RCC 7860 (cell line): ENCODE measurements around the gene DMRTA2.

Experiments used
- DNase-seq: peaks from one replicate; pipeline ENCODE4 v3.0.0-alpha.2; 2015; ENCODE audit warnings: low spot score
- FAIRE-seq: peaks from 2 replicates; lab custom pipeline; 2012; peaks lifted over from hg19 to GRCh38; lab: Jason Lieb, UNC

DMRTA2 gene

DNA sequence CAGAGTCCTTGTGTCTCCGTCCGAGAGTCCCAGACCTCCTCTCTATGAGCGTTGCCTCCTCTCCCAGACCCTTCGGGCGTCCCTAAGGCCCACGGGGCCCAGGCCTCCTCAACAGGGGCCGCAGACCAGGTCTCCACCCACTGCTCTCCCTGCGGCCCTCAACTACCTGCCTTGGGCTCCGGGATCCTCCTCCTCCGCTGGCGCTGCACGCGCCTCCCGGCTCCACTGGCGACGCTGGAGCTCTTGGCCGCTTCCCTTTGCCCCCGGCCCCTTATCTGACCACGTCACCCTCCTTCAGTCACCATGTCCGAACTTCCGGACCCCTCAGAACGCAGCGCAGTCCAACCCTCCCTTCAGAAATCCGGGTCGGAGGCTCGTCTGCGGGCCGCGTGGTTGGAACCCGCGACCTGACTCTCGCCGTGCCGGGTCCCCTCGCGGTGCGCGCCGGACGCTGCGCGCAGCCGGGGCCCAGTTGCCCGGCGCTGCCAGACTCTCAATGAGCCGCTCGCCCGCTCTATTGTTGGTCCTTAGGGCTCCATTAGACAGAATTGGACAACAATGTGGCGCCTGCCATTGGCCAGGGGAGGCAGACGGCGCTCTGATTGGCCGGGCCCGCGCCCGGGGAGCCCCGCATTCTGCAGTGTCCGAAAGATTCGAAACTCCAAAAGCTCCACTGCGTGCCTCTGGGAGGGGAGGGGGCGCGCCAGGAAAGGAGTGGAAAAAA is at the start of gene DMRTA2:
DMRTA2 (minus strand) TSS at position 498 of the 724 bp plus-strand sequence. CDS start 1,907 bp downstream, outside the sequence.
- DNase-seq (no peak), FAIRE-seq (no peak)

DNA sequence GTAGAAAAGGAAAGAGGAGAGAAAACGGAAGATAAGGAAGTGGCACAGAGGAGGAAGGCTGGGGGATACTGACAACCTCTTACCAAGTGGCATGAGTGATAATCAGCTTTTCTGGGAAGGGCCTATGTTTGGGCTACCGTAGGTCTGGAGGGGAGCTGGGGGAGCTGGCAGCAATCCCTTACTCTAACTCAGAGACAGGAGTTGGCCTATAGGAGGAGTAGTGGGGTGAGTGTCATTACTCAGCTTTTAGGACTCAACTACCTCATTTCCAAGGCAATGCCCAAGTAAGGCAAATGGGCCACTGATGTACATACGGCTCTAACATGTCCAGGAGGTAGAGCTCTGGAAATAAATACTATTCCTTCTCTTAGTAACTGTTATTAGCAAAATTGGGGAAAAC is 48.7 kb upstream of the DMRTA2 start:
- DNase-seq (no peak), FAIRE-seq (no peak)

DNA sequence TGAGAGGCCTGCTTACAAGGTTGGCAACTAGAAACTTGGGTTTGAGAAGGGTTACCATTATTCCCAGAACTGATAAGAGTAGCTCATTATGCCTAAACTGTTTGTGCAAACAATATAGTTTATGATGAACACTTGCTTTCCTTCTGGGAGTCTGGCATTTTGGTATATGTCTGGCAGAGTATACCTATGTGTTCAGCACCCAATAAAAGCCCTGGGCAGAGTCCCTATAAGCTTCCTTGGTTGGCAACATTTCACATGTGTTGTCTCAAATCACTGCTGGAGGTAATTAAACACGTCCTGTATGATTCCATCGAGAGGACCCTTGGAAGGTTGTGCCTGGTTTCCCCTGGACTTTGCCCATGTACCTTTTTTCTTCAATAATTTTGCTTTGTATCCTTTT is 39.7 kb upstream of the DMRTA2 start:
- FAIRE-seq (no peak), DNase-seq (no peak)

DNA sequence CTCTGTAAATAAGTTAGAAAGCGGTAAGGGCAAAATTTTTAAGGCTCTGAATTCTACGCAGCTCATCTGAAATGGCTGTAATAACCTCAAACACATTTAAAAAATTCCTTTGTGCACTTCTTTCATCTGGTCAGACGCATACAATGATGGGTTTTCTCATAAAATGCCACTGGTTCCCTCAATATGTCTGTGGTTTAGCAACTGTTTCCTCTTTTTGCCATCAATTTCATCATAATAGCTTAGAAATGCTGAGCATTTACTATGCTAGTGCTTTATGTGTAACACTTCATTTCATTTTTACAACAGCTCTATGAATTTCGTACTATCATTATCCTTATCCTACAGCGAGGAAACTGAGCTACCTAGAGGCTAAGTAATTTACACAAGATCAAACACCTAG is 35.3 kb upstream of the DMRTA2 start:
- FAIRE-seq: no peak
- DNase-seq: no peak

DNA sequence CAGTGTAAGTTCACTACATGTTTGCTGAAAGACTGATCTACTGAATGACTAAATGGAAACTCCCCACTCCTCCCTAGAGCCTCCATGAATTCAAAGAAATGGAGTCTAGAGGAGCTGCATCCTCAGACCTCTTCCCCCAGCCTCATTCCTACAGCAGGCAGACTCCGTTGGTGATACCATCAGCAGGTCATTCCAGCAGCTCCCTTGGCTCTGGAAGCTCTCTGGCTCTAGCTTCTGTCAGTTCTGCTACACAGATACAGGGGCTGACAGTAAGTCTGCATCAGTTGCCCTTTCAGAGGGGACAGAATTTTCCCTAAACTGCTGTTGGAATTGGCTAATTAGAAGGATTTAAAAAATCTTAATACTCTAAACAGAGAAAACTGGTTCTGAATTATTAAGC is 31.7 kb upstream of the DMRTA2 start:
- FAIRE-seq (no peak), DNase-seq (no peak)

DNA sequence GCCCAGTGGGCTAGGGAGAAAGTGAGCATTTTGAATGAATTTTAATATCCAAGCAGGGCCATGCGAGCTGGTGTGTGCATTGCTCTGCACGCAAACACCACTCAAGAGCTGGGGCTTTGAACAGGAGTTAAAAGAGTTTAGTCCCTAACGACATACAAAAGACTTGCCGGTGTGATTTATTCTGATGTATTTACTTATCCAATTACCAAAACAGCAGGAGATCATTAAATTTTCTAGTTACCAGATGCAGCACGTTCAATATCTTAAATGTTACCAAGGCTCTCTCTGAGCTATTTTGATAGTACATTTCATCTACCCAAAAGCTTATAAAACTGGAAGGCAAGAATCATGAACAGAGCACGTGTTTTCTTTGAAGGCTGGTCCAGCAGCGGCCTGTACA is 30.0 kb upstream of the DMRTA2 start:
- DNase-seq (no peak), FAIRE-seq (no peak)

DNA sequence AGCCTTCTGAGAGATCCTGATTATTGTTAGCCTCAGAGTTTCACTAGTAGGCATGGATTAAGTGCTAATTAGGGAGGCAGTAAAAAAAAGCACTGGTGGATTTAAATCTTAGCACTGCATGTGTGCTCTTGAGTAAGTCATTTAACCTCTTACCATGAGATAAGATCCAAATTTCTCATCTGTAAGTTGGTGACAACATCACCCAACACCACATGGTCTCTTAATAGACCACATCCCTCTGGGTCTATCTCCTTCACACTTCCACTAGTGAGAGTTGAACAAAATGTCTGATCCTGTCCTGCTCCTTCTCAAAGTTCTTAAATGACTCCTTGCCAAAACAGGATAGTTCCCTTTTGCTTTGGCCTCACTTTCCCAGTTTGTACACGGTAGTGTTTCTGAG is 29.5 kb upstream of the DMRTA2 start:
- DNase-seq (no peak), FAIRE-seq (no peak)

DNA sequence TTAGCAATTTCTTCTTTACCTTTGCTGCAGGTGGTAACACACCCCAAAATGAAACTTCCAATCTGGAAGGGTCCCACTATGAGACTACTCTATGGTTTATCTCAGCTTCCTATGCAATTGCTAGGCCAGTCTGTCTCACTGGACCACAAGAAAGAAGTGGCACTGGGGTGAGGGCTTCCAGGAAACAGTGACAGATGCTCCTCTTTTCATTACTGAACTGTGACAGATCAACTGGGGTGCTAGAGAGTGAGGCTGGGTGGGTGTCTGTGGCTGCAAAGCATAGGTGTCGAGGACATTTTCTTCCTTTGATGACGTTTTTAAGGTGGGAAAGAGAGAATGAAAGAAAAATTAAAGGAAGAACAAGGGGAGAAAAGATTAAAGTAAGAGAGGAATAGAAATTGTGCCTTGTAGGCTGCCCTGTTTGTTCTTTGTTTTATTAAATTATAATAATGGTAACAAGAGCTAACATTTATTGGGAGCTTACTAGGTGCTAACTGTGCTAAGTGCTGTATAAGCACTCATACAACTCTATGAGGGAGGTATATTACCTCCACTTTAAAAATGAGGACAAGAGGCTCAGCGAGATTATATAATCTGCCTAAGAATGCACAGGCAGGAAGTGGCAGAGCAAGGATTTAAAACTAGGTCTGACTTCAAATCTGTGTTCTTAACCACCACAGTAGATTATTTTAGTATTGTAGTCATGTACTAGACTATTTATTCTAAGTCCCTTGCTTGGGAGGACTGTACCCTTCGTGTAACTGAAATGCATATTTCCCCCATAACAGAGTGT is 27.8 kb upstream of the DMRTA2 start:
- FAIRE-seq: no peak
- no peak for DNase-seq

DNA sequence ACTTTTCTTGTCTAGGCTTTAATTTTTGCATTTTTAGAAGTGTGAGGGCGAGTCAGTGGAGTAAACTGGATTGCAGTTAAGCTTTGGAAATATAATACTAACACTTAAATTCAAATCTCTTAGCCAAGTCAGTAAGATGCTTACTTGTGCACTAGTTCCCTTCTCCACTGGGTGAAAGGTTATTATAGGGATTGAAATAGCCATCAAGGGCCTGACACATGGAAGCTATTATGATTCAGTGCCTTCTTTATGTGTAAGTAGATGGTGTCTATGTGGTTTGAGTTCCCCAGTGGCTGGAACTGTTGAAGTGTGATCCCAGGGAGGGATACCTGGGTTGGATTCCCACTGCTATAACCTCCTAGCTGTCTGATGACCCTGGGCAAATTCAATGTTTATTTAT is 24.7 kb upstream of the DMRTA2 start:
- FAIRE-seq (no peak), DNase-seq (no peak)

DNA sequence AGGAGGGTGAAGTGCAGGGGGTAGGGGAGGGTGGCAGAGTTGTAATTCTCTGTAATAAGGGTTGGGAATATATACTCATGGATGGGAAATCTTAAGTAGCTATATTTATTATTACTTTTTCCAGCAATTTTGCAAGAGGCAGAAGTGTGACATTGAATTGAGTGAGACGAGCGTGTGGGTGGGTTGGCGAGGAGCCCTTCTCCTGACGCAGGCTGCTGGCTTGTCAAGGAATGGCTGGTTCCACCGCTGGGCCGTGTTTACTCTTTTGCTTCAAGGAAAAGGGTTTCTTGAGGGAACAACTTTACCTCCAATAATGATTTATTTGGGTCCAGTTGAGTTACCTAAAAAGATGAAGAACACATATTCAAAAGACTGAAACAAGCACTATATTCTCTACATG is 17.9 kb upstream of the DMRTA2 start:
- FAIRE-seq (no peak), DNase-seq (no peak)

DNA sequence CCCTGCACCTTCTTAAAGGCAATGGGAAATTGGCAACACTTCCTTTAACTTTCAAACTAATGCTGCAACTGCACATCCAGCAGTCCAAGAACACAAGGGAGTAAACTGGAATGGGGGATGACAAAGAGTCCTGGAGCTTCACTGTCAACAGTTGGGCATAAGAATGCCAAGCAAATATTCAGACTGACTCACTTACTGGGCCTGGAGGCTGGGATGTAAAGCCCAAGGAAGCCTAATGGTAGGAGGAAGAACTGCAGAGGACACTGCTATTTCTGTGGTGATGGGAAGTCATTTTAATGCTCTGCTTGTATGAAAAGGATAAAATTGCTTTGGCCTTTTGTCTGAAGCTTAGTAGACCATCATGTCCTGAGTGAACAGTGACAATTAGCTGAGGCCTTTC is 15.7 kb upstream of the DMRTA2 start:
- DNase-seq: no peak
- no peak for FAIRE-seq

DNA sequence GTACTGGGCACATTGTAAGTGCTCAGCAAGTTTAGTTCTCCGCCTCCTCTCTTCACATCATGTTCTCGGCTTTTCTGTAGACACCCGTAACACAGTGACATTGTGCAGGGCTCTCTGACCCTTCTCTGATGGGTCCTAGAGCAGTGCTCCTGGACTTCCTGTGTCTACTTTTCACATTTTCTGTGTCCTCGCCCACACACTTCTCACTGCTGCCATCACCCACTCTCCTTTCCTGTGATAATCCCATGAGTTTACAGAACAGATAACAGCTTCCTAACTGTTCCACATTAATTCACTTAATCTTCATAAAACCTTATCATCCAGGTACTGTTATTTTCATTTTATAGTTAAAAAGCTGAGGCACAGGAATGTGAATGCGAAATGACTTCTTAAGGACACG is 13.2 kb upstream of the DMRTA2 start:
- no peak for FAIRE-seq
- DNase-seq: no peak

DNA sequence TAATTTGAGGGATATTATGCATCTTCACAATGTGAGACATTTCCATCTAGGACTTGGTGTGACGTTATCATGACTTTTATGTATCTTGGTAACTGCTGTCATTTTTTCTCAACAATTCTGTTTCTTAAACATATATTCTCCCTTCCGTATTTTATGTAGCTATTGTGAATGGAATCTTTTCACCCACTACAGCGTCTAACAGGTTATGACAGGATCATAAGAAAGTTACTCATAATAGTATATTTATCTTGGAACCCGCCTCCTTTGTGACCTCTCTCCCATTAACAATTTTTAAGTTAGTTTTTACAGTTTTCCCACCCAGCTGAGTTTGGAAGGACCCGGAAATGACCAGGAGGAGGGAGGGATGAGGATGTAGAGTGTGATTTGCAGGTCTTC is 6.8 kb upstream of the DMRTA2 start:
- DNase-seq (no peak), FAIRE-seq (no peak)

DNA sequence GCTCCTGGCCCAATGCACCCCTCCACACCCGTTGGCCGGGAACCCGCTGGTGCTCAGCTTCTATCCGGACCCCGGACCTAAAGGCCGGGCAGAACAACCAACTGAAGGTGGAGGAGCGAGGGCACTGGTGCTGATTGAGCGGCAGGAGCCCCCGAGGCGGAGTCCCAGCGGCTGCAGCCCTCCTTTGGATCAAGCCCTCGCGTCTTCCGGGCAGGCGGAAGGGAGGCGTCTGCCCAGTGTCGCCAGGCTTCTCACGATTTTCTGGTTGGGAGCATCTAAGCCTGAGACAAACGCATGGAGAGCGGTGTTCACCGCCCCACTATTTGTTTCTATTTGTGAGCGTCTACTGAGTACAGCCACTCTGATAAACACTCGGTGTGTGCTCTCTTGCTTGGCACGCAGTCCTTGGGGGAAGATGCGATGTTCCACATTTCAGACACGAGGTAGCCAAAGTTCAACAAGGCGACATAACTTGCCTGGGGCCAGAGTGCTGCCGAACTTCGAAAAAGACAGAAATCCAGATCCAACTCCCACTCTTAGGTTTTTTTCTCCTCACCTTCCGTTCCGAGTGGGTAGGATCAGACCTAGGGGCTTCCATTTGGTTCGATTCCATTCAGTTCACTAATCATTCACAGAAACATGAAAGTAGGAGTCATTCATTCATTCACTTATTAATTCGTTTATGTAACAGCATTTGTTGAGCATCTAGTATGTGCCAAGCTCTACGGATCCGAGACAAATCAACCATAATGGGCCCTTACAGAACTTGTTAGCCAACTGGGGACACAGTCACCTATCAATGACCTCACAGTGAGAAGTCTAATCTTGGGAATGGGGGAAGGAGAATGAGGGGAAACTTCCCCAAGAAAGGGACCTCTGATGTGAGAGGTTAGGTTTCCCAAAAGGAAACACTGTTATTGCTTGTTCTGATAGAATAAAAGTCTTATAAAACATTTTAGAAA is 4.9 kb upstream of the DMRTA2 start:
- FAIRE-seq (no peak), DNase-seq (no peak)

DNA sequence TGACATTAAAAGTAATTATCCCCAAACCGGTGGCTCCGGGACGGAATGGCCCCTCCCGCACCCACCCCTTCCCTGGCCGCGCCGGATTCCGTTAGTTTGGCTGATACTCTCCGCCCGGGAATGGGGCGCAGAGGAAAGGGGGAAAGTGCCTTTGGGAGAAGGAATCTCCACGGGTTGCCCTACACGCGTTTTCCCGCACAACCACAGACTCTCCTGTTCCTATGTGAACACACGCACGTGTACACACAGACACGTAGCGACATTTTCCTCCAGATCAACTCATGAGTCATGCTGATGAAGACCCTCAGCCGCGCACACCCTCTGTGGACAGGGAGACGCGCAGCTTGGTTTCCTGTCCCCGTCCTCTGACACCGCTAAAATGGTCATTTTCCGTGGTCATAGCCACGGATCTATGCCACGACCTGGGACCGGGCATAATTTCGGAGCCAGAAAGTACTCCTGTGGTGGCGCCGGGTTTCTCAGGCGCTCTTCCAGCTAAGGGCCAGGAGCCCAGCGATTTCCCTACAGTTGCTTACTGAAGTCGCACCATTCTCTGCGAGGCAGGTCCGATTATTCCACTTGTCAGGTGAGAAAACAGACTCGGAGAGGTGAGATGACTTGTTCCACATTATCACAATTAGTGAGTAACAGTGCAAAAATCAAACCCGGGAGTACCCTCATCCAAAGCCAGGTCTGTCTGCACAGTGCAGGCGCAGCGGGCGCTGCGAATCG is 4.0 kb upstream of the DMRTA2 start:
- FAIRE-seq (no peak), DNase-seq (no peak)

DNA sequence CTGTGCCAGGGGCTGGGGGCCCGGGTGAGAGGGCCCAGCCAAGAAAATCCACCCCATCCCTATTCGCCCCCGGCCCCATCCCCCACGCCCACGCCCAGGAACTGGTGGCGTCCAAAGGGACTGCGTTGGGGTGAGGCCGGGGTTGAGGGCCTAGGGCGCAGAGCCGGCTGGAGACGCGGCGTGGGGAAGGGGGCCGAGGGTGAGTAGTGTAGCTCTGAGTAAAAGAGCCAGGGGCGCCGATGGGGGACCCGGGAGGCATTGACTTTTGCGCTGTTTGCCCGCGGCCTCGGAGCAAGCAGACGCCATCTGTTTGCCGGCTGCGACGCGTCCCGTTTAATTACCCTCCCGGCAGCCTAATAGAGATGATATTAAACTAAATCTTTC is 3.5 kb upstream of the DMRTA2 start:
- FAIRE-seq: no peak
- DNase-seq: no peak

DNA sequence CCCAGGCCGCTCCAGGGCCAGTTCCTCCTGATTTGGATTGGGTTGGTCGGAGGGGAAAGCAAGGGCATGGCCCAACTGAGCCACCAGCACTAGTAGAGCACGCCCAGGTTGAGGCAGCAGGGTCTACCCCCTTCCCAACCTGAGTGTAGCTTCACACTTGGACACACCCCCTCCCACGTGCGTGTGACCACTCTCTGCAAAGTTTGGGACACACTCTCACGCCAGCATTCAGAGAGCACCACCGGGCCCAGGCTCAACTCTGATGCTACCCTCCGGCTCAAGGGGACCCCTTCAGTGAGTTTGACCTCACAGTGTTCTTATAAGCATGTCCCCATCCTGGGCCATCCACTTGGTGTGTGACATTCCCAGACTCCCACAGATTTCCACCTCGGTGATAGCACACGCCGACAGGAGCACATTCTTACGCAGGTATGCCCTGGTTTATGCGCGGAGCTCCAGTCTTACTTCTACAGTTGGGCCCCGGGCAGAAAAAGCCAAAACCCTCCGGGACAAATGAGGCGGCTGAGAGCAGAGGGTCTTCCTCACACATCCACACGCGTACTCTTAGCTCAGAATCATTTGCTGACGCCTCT is 3.0 kb upstream of the DMRTA2 start:
- no peak for FAIRE-seq
- DNase-seq: no peak

DNA sequence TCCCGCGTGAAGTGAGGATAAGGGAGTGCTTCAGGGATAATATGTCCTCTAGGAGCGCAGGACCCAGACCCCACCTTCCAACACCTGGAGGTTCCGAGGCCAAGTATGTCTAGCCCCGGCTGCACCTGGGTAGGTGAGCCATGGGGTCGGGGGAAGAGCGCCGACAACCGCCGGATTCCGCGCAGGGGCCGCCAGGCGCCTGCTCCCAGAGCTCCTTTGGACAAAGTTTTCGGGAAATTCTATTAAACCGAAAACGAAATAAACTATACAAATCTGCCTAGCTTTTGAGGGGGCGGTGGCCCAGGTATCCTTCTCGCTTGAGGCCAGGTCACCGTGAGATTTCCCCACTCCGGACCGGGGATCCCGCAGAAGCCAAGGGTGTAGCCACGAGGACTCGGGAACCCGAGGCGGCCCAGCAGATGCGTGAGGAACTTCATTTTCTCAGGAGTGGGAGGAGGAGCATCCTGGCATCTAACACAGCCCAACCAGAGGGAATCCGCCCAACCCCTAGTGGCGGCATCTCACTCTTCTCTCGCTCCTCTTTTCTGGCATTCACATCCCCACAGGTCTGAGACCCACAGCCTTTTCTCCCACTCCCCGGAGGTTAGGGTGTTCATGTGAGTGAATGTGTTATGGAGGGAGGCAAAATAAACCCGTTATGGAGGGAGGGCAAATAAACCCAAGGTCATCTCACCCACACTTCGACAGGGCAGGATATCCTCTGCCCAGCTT is 2.3 kb upstream of the DMRTA2 start:
- DNase-seq (no peak), FAIRE-seq (no peak)

DNA sequence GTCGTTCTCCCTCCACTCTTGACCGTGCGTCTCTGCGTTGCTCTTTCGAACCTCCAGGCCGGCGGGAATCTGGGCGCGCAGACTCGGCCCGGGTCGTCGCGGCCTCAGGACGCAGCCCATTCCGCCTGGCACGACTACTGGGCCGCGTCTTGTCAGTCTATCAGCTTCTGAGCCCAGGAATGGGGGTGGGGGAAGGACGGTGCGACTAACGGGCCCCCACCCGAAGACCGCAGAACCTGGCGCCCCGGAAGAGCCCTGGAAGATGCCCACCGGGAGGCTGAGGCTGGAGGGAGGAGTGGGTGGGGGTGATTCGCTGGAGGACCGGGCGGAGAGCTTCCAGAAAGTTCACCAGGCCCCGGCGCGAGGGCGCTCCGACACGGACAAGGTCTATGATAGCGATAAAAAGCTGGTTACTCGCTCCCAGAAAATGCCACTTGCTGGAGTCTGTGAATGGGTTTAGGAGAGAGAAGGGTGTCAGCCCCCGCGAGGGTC is 1.7 kb upstream of the DMRTA2 start:
- no peak for DNase-seq
- no peak for FAIRE-seq
